Amniotic epithelial cell (primary cell): Measurements from ENCODE around the gene PSME3.

Source experiments
- DNase-seq: peaks from one replicate; pipeline ENCODE4 v3.0.0-alpha.2; 2010; ENCODE audit warnings: low read depth

Gene PSME3

GRCh38 chr17:42832934-42833766 lies at the start of gene PSME3:
PSME3 (plus strand) TSS chr17:42833397; CDS start chr17:42833632, 235 bp downstream.
- peak; percentile 84 for DNase-seq

- DNase-seq = no peak
These were observed 49.4 kb upstream of the PSME3 start for GRCh38 chr17:42783791-42784138.

- DNase-seq = no peak
These were observed 48.8 kb upstream of the PSME3 start for GRCh38 chr17:42784409-42784808.

GRCh38 chr17:42784811-42785592 lies 48.2 kb upstream of the PSME3 start:
- no peak for DNase-seq

- no peak for DNase-seq
These were observed 45.9 kb upstream of the PSME3 start for GRCh38 chr17:42787266-42787665.

- DNase-seq = no peak
These were observed 41.2 kb upstream of the PSME3 start for GRCh38 chr17:42791948-42792347.

- no peak for DNase-seq
These were observed 40.7 kb upstream of the PSME3 start for GRCh38 chr17:42792545-42792944.

- no peak for DNase-seq
These were observed 38.1 kb upstream of the PSME3 start for GRCh38 chr17:42795061-42795460.

- DNase-seq = no peak
These were observed 37.7 kb upstream of the PSME3 start for GRCh38 chr17:42795465-42795864.

- no peak for DNase-seq
These were observed 37.0 kb upstream of the PSME3 start for GRCh38 chr17:42796066-42796758.

GRCh38 chr17:42797067-42798007 lies 35.9 kb upstream of the PSME3 start:
- no peak for DNase-seq

GRCh38 chr17:42798011-42798382 lies 35.2 kb upstream of the PSME3 start:
- DNase-seq = no peak

- DNase-seq = peak; percentile 82
These were observed 34.5 kb upstream of the PSME3 start, which contains the start of the genes CNTD1 and COA3 for GRCh38 chr17:42798383-42799380. CNTD1 (plus strand) TSS chr17:42798861; CDS start chr17:42799068, 207 bp downstream. COA3 (minus strand) TSS chr17:42798704; CDS start chr17:42798681, 23 bp downstream.

- no peak for DNase-seq
These were observed 29.9 kb upstream of the PSME3 start for GRCh38 chr17:42803074-42803883.

- no peak for DNase-seq
These were observed 28.3 kb upstream of the PSME3 start for GRCh38 chr17:42804918-42805367.

- no peak for DNase-seq
These were observed 26.9 kb upstream of the PSME3 start for GRCh38 chr17:42806249-42806648.

GRCh38 chr17:42809250-42809649 lies 23.9 kb upstream of the PSME3 start:
- DNase-seq = peak; percentile 97

- DNase-seq = peak; percentile 65
These were observed 18.4 kb upstream of the PSME3 start for GRCh38 chr17:42814633-42815399.
